HUDEP-2 (cell line): ENCODE data around the gene TCF25.
A peak's percentile ranks its signal among the peaks of the same experiment; 100 is the strongest.
"Not testable (repeated sequence)": the region's sequence is repeated elsewhere in the genome, so short reads cannot be mapped to it uniquely, and the experiment has no call there.

Experiments used
- DNase-seq, 76 experiments: peaks; one replicate each; lab custom pipeline; 2025; ENCODE audit not compliant: unreplicated experiment in 76 of 76; lab: John Stamatoyannopoulos, UW

TCF25 gene

GRCh38 chr16:89871895-89872294, 1.5 kb upstream of the TCF25 start:
- no peak for DNase-seq

- peak; percentile 8 to 99 (median 93) for DNase-seq
These were observed 739 bp downstream of the TCF25 start for GRCh38 chr16:89873972-89874689.

- DNase-seq, result not testable (repeated sequence)
These were observed 5.7 kb downstream of the TCF25 start for GRCh38 chr16:89879123-89879522.

DNA sequence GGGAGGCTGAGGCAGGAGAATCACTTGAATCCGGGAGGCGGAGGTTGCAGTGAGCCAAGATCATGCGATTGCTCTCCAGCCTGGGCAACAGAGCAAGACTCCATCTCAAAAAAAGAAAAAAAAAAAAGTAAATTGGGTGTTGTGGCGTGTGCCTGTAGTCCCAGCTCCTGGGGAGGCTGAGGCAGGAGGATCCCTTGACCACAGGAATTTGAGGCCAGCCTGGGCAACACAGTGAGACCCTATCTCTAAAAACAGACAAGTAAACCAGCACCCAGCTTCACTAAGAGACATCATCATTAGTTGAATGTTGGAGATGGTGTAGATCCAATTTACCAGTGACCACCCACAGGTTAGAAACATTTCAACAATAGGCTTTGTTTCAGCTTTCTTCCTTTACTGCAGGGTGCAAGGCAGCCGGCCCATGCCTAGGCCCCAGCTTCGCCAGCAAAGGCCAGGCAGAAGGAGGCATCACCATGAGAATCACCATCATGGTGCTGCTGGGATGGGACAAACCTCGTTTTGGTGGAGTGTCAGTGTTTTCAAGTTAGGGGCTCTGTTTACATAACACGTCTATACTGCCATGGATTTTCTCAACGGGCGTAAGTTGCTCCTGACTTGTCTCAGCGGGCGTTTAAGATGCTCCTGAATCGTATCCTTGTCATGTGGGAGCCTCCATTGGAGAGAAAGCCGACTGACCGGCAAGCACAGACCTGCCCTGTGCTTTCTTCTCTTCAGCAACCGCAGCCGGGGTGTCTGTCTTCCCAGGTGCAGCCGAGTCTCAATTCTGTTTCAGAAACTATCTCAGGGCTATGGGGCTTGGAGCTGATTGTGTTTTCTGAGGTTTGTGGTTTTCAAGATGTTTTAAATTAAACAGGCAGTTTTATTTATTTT, 7.3 kb downstream of the TCF25 start:
- no peak for DNase-seq

- DNase-seq, result no peak
These were observed 8.0 kb downstream of the TCF25 start for GRCh38 chr16:89881368-89881730.

DNA sequence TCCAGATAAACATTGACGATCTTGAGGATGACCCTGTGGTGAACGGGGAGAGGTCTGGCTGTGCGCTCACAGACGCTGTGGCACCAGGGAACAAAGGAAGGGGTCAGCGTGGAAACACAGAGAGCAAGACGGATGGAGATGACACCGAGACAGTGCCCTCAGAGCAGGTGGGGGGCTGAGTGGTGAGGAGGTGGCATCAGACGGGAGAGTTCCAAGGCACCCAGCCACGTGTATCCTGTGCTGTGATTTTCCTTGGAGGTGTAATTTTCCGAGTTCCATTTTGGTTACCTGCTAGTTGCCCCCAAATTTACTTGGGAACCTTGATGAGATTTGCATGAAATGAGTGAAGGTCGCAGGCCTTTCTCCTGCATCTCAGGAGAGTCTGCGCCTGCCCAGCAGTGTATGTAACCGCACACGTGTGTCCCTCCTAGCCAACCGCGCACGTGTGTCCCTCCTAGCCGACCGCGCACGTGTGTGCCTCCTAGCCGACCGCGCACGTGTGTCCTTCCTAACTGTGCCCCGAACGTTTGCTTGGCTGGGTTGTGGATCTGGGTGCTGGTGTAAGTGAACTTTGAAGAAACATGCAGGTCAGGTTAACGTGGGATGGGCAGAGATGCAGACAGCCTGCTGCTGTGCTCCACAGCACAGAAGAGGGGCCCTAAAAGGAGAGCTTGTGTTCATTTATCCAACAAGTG, 10.1 kb downstream of the TCF25 start:
- DNase-seq, result no peak

- no peak for DNase-seq
These were observed 10.6 kb downstream of the TCF25 start for GRCh38 chr16:89884041-89884421.

DNA sequence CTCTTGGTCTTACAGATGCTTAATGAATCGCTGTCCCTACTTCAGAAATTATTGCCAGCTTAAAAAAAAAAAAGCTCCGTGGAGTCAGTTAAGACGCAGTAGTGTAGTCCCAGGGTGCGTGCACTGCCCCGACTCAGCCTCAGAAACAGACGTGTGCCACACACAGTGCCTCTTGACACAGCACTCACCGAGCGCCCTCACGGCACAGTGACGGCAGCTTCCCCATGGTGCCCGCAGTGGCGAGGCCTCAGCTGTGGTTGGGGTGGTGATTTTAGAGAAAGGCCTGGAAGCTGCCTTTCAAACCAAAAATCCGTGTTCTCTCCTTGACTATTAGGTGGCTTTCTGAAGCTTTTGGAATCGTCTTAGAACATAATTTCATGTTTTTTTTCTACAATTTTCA, 13.9 kb downstream of the TCF25 start:
- no peak for DNase-seq

GRCh38 chr16:89890200-89890599, 16.8 kb downstream of the TCF25 start:
- no peak for DNase-seq

DNA sequence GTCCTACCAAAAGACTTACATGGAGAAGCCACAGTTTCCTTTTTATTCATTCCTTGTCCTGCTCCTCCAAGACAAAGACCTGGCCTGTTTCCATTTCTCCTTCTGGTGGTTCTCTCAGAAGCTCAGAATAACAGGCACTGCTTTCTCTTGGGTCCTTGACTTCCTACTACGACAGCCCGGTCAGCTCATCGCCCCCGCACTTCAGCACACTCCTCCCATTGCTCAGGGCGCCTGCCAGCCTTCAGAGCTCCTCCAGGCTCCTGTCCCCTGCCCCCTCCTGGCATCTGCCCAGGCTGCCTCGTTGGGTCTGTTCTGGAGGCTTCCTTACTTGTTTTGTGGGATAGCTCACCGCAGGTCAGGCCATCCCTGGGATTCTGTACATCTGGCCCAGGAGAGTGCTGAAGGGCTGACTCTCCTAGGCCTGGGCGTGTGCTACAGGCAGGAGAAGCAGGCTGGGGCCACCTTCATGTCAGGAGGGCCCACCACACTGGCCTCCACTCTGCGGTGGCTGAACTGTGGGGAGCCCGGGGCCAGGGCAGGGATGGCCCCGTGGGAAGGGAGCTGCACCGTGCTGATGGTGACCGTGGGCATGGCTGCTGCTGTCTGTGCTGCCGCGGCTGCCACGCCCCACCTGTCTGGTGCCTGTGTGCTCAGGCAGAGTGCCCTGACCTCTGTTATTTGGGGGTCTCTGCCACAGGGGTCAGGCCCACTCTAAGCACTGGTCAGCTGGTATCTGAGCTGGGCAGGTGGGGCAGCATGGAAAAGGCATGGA, 17.7 kb downstream of the TCF25 start:
- DNase-seq, result no peak

GRCh38 chr16:89892055-89892630, 18.8 kb downstream of the TCF25 start:
- DNase-seq, result no peak

DNA sequence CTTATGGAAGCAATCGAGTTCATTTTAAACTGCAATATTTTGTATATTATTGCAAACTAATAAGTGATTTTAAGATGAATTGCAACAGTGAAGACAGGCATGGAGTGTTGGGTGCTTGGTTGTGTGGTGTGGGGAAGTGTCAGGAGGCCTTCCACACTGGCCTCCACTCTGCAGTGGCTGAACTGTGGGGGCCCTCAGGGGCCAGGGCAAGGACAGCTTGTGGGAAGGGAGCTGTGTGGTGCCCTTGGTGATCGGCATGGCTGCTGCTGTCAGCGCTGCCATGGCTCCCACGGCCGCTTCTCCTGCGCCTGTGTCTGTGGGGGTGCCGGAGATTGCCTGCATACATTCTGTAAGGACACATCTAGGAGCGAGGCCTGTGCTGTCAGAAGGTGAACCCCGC, 19.2 kb downstream of the TCF25 start:
- DNase-seq, result no peak

- DNase-seq, result no peak
These were observed 20.5 kb downstream of the TCF25 start for GRCh38 chr16:89893642-89894548.

- DNase-seq, result no peak
These were observed 22.3 kb downstream of the TCF25 start for GRCh38 chr16:89895482-89896250.

- no peak for DNase-seq
These were observed 23.8 kb downstream of the TCF25 start for GRCh38 chr16:89897204-89897603.

- DNase-seq, result peak in 6 of 76 experiments; percentile 12 to 30 (median 20)
These were observed 25.0 kb downstream of the TCF25 start for GRCh38 chr16:89898201-89898967.

- no peak for DNase-seq
These were observed 26.6 kb downstream of the TCF25 start for GRCh38 chr16:89899879-89900481.
